NCI-H2196 (cell line): ENCODE measurements around the gene RAD51B.
A peak's percentile ranks its signal among the peaks of the same experiment; 100 is the strongest.
"Not testable (repeated sequence)": the region's sequence is repeated elsewhere in the genome, so short reads cannot be mapped to it uniquely, and the experiment has no call there.

Experiments used
- DNase-seq: peaks from one replicate; lab custom pipeline; 2025; ENCODE audit not compliant: unreplicated experiment; lab: John Stamatoyannopoulos, UW

The RAD51B gene

DNA sequence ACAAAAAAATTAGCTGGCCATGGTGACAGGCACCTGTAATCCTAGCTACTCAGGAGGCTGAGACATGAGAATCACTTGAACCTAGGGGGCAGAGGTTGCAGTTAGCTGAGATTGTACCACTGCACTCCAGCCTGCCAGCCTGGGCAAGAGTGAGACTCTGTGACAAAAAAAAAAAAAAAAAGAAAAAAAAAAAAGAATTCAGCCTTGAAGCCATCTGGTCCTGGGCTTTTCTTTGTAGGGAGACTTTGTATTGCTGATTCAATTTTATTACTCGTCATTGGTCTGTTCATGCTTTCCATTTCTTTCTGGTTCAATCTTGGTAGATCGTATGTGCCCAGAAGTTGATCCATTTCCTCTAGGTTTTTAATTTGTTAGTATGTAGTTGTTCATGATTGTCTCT lies 243.1 kb downstream of the RAD51B start:
- DNase-seq: no peak

DNA sequence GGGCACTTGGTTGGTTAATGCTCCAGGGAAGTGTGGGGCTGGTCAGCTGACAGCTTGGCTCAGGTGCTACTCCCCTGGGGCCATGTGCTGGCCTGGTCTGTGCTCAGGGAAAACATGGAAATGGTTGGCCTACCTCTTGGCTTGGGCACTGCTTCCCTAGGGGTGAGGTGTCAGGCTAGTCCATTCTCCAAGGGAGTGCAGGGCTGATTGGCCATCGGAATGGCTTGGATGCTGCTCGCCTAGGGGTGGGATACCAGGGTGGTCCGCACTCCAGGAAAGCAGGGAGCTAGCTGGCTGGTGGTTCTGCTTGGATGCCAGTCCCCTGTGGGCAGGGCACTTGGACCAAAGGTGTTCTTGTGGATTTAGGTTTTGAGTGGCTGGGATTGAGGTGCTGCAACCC lies 245.7 kb downstream of the RAD51B start:
- no peak for DNase-seq

DNA sequence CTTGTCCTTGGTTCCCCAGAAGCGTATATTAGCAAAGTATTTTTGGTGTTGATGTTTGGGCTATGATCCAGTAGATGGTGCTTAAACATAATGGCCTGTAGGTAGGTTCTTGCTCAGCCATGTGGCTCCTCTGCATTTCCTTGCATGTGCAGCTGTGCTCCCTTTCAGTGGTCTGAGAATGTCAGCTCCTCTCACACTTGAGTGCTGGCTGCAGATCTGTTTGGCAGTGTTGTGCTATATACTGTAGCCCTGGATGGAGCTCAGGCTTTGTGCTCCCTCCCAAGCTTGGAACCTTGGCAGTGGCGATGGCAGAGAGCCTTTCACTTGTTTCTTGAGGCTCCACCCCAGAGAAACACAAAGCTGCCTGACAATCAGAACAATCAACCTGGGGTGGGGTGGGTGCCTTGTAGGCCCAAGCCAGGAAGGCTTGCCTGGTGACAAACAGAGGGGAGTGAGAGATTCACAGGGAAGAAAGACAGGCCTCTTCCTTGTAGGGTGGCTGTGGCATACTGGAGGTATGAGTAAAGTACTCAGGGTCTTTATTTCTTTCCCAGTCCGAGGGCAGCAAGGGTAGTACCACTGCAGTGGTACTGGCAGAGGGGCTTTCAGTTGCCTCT lies 255.3 kb downstream of the RAD51B start:
- DNase-seq: no peak

DNA sequence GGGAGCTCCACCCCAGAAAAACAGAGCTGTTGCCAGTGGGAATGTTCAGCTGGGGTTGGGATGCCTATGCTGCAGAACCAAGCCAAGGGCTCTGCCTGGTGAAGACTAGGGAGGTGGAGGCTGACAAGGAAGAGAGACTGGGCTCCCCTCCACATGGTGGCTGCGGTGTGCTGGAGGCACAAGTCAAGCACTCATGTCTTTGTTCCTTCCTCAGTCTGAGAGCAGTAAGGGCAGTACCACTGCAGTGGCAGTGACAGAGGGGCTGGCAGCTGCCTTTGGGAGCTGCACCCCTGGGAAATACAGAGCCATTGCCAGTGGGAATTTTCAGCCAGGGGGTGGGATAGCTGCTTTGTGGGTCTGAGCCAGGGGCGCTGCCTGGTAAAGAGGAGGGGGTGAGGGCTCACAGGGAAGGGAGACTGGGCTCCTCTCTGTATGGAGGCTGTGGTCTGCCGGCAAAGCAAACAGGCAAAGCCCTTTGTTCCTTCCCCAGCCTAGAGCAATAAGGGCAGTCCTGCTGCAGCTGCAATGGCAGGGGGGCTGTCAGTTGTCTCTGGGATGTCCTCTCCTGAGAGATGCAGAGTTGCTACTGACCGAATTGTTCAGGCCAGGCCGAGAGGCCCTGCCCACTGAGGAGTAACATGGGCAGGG lies 255.9 kb downstream of the RAD51B start:
- no peak for DNase-seq

DNA sequence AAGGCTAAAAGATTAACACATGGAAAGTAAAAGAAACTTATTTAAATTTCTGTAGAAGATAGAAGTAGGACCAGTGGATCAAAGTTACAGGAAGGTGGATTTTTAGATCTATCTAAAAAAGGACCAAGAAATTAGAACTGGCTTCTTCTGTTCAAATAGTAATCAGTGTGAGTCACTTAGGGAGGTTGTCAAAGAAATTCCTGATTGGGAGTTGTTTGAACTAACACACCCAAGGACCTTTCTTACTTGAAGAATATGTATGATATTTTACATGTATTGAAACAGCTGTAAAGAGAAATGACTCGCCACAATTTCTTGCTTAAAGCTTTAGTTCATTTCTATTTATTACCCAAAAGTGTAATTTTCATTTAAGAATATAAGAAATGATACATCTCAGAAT lies 256.9 kb downstream of the RAD51B start:
- no peak for DNase-seq

DNA sequence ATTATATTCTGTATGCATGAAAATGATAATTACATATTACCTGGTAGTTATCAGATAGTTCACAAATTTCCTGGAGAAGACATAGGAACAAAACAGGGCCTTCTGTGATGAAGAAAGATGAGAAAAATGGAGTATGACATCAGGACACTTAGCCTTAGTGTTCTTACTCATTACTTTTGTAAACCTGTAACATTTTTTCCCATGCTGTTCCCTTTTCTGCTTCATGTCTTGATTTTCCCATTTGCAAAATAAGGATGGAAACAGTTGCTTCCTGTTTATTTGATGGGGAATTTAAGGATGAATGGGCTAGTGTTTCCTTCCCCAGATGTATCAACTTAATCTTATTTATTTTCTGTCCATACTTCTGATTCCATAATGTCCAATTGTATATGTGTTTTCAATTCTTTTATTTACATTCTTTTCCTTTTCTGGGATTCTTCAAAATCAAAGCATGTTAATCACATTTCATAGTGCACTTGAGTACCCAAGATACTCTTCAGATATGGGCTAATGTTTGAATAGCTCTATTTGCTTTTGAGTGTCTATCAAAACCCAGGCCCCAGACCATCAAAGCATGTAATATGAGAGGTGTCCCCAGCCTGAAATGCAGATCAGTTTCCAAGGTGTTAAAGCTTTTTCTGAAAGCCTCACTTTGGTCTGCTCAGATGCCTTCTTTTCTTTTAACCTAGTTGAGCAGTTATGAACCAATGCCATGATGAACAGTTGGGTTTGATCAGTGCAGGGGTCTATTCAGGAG lies 260.5 kb downstream of the RAD51B start:
- no peak for DNase-seq

DNA sequence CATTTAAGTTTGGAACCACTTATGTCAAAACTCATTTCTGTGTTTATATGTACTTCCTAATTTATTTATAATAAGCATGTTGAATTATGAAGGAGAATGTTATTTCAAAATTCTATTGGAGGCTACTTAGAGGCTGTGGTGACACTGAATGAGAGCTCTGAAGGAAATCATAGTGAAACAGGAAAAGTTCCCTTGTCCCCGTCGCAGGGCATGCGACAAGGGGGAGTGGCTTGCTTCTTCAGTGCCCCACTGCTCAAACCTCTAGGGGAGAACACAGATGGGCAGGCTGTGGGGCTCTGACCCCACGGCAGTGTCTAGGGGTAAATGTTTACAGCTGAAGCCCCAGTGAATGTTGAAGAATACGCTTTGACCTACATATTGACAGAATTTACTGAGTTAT lies 261.9 kb downstream of the RAD51B start:
- DNase-seq: no peak

DNA sequence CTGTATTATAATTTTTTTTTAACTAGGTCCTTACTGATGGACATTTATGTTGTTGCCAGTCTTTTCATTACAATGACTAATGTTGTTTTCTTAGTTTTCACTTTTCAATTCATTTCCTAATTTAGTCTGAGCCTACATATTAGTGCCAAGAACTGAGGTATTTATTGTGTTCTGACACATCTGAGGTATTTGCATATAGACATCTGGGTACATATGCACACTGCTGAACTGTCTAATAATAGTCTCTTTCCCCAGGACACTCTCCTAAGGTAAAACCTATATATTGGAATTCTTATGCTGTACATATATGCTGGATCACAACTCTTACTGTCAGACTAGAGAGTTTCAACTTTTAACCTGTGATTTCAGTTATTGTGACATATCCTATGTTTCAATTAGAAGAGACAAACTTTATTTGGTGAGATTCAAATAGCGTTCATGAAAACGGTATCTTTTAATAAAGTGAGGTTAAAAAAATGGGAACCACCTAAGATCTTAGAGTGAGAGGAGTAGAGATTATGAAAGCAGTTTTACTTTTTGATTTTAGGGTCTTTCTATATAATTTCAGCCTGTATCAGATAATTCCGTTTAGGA lies 263.2 kb downstream of the RAD51B start:
- no peak for DNase-seq

DNA sequence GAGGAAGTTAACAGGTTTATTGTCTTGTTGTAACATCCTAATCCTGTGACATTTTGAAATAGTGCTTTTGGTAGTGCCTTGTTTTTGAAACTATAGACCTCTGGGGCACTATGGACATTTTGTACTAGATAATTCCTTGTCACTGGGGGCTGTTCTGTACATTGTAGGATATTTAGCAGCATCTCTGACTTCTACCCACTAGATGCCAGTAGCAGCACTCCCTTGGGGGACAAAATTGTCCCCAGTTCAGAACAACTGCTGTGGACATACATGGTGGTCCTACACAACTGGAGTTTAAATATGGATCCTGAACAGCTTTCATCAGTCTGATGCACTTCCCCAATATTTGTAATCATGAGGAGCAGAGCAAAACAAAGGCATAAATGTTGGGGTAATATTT lies 264.7 kb downstream of the RAD51B start:
- no peak for DNase-seq

DNA sequence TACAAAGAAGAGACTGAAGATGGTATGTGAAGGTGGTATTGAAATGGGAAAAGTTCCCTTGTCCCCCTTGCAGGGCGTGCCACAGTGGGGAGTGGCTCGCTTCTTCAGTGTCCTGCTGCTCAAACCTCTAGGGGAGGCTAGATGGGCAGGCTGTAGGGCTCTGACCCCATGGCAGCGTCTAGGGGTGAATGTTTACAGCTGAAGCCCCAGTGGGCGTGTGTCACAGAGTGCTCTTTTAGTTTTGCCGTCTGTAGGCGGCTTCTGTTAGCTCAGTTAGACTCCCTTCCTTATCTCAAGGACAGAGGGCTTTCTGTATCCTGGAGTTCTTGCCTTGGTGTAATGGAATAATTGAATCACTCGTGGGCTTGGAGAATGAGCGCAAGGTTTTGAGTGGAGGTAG lies 266.2 kb downstream of the RAD51B start:
- no peak for DNase-seq

DNA sequence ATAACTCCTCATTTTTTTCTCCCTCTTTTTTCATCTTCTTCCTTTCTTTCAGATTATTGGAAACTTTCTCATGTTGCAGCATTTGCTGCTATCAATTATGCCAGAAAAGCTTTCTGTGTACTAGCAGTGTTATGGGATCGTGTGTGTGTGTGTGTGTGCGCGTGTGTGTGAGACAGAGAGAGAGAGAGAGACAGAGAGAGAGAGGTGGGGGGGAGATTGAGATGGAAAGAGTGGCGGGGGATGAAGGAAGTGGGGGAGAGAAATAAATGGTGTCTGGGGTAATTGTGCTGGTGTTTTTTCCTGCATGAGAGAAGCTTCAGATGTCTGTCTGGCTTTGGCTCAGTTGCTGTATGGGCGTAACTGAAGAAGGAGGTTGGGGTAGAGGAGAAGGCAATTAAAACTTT lies 268.9 kb downstream of the RAD51B start:
- DNase-seq: peak; percentile 44

DNA sequence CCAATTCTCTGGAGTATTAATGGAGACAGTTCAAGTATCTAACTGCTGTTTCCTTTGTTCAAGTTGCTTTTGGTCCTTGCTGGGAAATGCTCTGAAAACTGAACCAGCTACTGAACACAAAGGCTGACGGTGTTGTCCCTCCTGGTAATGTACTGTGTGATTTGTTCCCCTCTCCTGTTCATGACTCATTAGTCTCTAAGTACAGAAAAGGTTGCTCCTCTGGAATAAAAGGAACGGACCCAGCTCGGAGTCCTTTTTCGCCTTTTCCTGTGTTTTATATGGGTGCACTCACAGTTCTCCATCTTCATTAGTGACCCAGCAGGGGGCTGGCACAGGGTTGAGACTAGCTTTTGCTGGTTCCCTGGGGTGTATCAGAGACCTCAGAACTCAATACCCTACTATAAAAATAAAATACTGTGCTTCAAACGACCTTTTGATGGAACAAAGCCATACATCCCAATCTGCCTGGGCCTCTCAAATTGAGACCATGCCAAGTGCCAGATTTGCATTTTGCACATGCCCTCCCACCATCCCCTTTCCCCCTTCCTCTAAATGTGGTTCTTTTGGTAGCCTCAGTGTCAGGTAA lies 269.7 kb downstream of the RAD51B start:
- peak; percentile 80 for DNase-seq

DNA sequence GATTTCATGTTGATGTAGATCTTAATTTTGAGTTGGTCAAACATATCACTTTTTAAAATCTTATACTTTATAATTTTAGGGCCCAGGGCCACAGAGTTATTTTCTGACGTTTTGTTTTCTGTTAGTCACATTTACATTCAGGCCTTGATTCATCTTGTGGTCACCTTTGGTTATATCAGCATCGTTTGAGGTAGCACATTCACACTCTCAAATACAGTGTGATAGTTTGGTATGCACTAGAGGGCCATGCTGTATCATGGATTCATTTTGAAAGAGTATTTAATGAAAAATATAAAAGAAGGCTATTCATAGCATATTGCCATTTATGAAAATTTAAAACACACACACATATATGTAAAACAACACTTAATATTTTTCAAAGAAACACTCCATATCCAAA lies 274.6 kb downstream of the RAD51B start:
- no peak for DNase-seq

DNA sequence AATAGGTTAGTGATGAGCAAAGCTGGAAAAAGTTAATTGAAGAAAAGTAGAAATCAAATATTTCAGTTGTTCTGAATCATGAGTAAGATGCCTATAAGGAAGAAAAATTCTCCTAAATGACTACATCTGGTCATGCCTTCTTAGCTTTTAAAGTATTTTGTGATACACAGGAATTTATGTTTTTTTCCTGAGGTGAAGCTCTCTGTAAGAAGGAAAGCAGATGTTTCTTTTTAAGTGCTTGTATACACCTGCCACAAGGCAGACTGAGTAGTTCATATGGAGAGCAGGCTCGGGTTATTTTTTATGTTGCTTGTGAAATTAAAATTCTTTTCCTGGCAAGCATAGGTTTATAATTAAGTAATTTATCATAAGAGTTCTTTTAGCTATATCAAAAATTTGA lies 275.2 kb downstream of the RAD51B start:
- DNase-seq: no peak

DNA sequence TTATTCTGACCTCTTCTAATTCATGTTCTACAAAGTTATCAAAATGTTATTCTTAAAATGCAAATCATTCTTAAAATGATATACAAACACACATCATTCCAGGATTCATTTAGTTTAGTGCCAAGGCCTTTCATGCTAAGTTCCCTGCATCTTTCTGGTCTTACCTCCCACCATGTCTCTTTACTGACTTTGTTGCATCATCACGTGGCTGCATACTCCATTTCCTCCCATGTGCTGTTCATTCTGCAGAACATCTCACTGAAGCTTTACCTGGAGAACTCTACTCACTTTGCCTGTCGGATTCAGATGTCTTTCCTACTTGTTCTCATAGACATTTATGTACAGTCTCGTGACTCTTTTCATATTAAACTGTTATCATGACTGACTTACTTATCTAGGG lies 278.1 kb downstream of the RAD51B start:
- no peak for DNase-seq

DNA sequence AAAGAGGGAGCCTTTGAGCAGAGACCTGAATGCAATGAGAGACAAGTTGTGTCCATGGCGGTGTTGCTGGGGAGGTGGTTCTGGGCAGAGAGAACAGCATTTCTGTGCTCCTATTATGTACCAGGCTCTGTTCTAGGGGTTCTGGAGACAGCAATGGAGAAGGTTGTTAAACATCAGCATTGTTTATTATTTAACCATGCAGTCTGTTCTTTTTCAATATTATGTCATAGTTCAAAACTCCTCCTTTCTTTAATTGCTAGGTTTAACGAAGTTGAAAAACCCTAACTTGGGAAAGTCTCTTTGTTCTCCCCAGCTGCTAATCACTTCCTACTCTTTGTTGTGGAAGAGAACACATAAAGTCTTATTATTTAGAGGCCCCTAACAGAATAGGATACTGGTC lies 279.3 kb downstream of the RAD51B start:
- DNase-seq: no peak

DNA sequence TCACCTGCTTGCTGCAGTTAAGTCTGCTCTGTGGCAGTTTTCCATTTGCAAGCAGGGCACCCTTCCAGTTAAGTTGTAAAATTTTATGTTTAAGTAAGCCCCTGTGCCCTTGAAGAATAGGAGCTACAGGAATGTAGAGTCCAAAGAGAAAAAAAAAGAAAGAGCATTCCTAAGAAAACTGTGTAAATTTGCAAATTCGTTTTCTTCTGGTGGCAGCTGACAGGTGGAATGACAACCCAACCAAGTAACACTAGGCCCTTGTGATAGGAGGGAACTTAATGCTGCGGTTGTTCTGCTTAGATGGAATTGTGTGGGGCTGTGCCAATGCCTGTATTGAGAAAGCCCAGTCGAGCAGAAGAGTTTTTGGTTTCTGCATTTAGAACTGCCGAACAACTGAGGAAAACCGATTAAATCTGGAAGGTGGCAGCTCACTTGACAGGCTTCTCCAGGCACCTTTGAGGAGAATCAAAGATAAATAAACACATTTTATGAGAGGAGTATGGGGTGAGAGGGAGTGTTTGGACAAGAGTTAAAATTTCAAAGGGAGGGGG lies 280.0 kb downstream of the RAD51B start:
- DNase-seq: no peak

DNA sequence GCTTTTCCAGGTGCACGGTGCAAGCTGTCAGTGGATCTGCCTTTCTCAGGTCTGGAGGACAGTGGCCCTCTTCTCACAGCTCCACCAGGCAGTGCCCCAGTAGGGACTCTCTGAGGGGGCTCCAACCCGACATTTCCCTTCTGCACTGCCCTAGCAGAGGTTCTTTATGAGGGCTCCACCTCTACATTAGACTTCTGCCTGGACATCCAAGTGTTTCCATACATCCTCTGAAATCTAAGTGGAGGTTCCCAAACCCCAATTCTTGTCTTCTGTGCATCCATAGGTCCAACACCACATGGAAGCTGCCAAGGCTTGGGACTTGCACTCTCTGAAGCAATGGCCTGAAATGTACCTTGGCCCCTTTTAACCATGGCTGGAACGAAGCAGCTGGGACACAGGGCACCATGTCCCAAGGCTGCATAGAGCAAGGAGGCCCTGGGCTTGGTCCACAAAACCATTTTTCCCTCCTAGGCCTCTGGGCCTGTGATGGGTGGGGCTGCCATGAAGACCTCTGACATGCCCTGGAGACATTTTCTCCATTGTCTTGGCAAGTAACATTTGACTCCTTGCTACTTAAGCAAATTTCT lies 282.2 kb downstream of the RAD51B start:
- DNase-seq: not testable (repeated sequence)

DNA sequence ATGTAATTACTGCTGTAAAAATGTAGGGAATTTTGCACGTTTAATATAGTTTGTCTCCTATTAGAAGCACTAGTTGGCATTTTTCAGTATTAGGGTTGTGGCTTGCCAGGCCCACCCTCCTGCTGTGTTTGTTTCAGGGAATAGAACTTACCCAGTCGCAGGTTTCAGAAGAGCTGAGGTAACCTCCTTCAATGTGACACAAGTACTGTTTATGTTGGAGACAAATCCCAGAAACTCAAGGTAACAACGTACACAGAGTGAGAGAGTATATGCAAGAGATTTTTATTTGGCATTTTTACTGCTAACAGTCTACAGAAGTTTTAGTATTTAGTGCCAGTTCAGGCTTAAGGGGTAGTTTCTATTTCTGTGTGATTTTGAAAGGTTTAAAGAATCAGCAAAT lies 284.3 kb downstream of the RAD51B start:
- DNase-seq: no peak

DNA sequence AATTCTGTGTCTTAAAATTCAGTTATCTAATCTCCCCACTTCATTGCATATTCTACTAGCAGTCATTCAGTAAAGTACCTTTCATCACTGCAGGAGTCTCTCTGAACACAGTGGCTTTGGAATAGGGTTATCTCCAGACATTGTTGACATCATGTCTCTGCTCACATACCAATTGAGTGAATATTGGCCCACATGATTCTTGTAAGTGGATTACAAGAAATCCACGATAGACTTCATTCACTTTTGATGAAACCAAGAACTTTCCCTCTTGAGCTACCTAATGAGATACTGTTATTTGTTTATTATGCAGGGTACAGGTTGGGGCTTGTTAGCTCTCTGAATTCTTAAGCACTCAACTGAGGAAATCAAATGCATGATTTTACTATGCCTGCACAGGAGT lies 284.9 kb downstream of the RAD51B start:
- peak; percentile 19 for DNase-seq

DNA sequence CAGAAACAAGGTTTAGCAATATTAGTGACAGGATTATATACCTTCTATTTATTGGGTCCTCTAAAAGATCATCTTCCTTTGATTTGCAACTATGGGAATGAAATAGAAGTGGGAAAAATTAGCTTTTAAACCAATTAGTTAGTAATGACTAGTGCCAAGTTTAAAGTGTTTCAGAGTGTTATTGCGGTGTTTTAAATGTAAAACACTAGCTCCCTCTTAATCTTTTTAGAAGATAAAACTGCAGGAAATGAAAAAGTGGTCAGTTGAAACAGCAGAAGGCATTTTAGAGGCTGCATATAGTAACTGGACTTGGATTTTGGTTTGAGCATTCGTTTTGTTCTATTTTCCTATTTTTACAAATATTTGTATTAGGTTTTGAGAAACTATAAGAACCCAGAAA lies 286.2 kb downstream of the RAD51B start:
- no peak for DNase-seq
